Activated naive CD4-positive, alpha-beta T cell treated with anti-CD3 and anti-CD28 coated beads, Interleukin-2, amount 50 U/mL, for 72 hours (primary cell): ENCODE results near the gene NCR2. TPM values are rescaled to one million over a fixed set of nuclear protein-coding genes. Genes with fewer than 3 reads are reported as not detected.

ENCODE experiments used
- ATAC-seq, 2 donors: fragments of 150-1000 bp; cut with Tn5 transposase; 2 replicates each; pipeline ENCODE4 v1.10.0; 2021; ENCODE audit warnings: mild to moderate bottlenecking in 2 of 2, moderate library complexity in 2 of 2
- DNase-seq, 2 donors: peaks; one replicate each; pipeline ENCODE4 v3.0.0; 2021 to 2022; ENCODE audit warnings: low spot score in 2 of 2
- H3K27ac Mint-ChIP-seq, 2 donors: one replicate each; pipeline ENCODE4 v1.8.0; 2022; ENCODE audit warnings: mild to moderate bottlenecking in 2 of 2, mixed read lengths in 2 of 2
- H3K36me3 Mint-ChIP-seq, 2 donors: one replicate each; pipeline ENCODE4 v1.8.0; 2022; ENCODE audit warnings: mixed read lengths in 2 of 2
- H3K9me3 Mint-ChIP-seq, 2 donors: one replicate each; pipeline ENCODE4 v1.8.0; 2022; ENCODE audit warnings: mixed read lengths in 2 of 2
- total RNA-seq, 2 donors: library from RNA; stranded (reverse); gene quantifications; one replicate each; pipeline ENCODE4 v1.2.3, GENCODE V29; 2022

NCR2 gene
- total RNA-seq, 2 donors from 2014 or later, result not detected

DNA sequence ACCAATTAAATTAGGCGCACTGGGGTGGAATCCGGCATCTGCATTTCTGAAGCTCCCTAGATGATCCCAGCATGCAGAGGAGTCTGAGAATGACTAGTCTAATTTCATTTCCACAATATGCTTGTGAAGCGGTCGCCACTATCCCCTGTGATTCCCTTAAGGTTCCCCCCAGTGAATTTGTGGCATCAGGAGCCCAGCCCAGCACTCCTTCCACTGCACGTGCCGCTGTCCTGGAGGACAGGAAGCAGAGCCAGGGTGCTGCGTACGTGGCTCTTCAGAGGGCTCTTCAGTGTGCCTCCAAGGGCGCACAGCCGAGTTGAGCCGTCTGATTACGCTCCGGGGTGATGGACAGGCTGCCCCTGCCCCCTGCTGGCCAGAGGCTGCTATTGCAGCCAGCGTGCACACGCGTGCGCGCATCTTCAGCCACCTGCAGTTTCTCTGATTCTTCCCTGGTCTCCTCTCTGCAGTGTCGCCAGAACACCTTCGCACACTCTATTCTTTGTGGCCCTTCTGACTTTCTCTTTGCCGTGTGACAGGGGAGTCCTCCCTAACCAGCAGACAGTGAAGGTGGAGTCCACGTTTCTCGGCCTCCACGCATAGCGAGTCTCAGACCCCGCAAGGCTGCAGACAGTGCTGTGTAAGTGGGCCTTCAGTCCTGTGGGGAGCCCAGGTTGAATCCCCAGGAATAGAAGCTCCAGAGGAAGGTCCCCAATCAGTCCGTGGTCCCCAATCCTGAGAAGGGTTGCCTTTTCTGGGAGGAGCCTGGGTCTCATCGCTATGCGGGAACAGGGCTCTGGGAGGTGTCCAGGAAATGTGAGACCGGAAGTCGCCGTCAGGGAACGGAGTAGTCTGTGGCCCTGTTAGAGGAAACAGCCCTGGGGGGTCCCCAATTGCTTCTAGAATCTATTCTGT, 16.5 kb upstream of the NCR2 start:
- peak; percentile 97 for ATAC-seq
- Mint-ChIP-seq H3K27ac (peak overlapping the region; percentile 31 to 81), H3K36me3 (no peaks in the 10 kb centered on the region), H3K9me3 (no peaks in the 10 kb centered on the region)
- DNase-seq, result peak; percentile 81 to 83

GRCh38 chr6:41321183-41321582, 14.2 kb upstream of the NCR2 start:
- Mint-ChIP-seq H3K9me3 (no peaks in the 10 kb centered on the region), H3K27ac (no peak overlapping the region), H3K36me3 (no peaks in the 10 kb centered on the region)
- DNase-seq (no peak), ATAC-seq (no peak)

GRCh38 chr6:41325446-41326066, 9.9 kb upstream of the NCR2 start:
- H3K36me3 Mint-ChIP-seq, result no peaks in the 10 kb centered on the region
- no peak overlapping the region for H3K27ac Mint-ChIP-seq
- no peak for ATAC-seq
- DNase-seq, result no peak
- no peaks in the 10 kb centered on the region for H3K9me3 Mint-ChIP-seq

GRCh38 chr6:41326092-41326491, 9.3 kb upstream of the NCR2 start:
- no peaks in the 10 kb centered on the region for H3K36me3 Mint-ChIP-seq
- no peak for ATAC-seq
- no peak overlapping the region for H3K27ac Mint-ChIP-seq
- no peak for DNase-seq
- no peaks in the 10 kb centered on the region for H3K9me3 Mint-ChIP-seq

- no peaks in the 10 kb centered on the region for H3K36me3 Mint-ChIP-seq
Observed at GRCh38 chr6:41327177-41327576, 8.2 kb upstream of the NCR2 start.

GRCh38 chr6:41331401-41332150, 3.8 kb upstream of the NCR2 start:
- DNase-seq, result no peak
- no peak for ATAC-seq
- H3K36me3 Mint-ChIP-seq, result no peaks in the 10 kb centered on the region
- H3K27ac Mint-ChIP-seq, result peak overlapping the region; percentile 8 to 72
- no peaks in the 10 kb centered on the region for H3K9me3 Mint-ChIP-seq

More at GRCh38 chr6:41327177-41327576, 8.2 kb upstream of the NCR2 start:
- Mint-ChIP-seq H3K27ac (no peak overlapping the region), H3K9me3 (no peaks in the 10 kb centered on the region)
- DNase-seq, result no peak
- no peak for ATAC-seq

DNA sequence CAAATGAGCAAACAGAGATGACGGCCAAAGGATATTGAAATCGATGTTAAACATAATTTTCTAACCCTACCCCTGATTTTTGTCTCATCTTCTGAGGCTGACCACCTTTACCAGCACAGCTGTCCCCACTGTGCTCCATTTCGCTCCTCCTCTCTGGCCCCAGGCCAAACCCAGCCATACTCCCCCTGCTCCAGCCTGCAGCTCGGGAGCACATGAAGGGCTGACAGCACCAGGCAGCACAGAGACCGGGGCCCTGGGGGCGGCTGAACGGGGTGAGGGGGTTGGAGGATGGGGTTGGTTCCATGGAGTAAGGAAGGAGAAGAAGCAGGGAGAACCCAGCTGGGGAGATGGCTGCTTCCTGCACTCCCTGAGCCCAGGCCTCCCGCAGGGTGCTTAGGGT, 3.2 kb upstream of the NCR2 start:
- no peak overlapping the region for H3K27ac Mint-ChIP-seq
- no peak for ATAC-seq

DNA sequence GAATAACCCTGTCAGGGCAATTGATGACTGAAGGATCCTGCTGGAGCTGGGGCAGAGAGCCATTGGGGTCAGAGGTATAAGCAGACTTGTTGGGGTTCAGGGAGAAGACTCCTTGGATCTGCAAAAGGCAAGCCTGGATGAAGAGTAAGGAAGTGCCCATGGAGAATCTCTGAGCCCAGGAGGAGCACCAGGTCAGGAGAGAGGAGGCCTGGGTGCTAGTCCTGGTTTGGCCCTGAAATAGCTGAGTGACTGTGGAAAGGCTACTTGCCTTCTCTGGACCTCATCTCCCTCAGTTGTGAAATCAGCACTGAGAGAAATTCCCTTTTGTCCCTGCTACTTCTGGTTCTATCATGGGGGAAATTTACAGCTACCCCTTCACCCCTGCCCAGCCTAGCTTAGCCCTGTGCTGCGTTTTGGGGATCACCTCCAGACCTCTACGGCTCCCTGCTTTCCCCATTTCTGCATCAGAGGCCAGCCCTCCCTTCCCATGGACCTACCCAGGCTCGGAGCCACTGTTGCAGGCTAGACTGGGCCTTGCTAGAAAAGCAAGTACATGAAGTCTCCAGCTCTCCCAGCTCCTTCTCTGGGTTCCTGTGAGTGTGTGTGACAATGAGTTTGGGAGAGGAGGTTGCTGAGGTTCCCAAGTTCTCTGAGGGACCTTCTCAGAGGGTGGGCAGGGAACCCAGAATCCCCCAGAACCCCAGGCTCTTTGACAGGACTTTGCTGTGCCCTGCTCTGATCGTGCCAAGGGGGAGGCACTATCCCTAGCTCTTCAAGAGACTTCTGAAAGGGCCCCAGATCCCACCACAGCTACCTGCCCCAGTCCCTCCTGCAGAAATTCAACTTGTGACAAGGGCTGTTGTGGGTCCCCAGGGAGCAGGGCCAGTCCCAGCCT, 2.3 kb upstream of the NCR2 start:
- Mint-ChIP-seq H3K27ac (peak overlapping the region; percentile 72 to 92), H3K9me3 (no peaks in the 10 kb centered on the region), H3K36me3 (no peaks in the 10 kb centered on the region)
- DNase-seq, result no peak
- no peak for ATAC-seq

More for the DNA sequence above, 3.2 kb upstream of the NCR2 start:
- H3K36me3 Mint-ChIP-seq, result no peaks in the 10 kb centered on the region
- H3K9me3 Mint-ChIP-seq, result no peaks in the 10 kb centered on the region
- DNase-seq, result no peak

DNA sequence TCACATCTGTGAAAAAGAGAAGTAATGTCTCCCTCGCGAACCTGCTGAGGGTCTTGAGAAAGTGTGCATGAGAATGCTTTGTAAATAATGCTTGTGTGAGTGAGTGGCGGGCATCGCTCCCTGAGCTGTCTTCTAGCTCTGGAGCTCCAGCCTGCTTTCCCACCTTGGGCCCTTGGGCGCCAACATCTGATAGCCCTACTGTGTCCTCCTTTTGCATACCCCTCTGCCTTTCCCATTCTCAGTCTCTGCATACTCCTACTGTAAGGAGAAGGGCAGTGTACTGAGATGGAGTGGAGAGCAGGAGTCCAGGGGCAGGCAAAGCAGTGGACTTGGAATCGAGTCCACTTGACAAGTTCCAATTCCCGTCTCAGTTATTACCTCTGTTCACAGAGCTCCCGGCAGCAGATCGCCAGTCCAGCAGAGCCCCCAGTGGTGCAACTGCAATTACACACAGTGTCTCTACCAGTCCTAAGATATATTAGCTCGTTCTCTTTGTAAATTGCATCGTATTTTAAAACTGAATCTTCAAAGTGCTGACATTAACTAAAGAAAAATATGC, 847 bp upstream of the NCR2 start:
- Mint-ChIP-seq H3K27ac (peak overlapping the region; percentile 72 to 83), H3K9me3 (no peaks in the 10 kb centered on the region), H3K36me3 (no peaks in the 10 kb centered on the region)
- ATAC-seq, result no peak
- DNase-seq, result no peak

DNA sequence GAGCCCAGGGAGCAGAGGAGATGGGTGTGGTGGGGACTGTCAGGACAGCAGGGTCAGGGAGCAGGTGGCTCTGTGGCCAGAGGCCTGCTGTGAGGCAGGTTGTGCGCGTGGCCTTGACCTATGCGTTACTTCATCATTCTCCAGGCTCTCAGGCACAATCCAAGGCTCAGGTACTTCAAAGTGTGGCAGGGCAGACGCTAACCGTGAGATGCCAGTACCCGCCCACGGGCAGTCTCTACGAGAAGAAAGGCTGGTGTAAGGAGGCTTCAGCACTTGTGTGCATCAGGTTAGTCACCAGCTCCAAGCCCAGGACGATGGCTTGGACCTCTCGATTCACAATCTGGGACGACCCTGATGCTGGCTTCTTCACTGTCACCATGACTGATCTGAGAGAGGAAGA, 535 bp downstream of the NCR2 start:
- Mint-ChIP-seq H3K36me3 (no peaks in the 10 kb centered on the region), H3K9me3 (no peaks in the 10 kb centered on the region), H3K27ac (peak overlapping the region in 1 of 2 donors; percentile 14)
- no peak for ATAC-seq
- no peak for DNase-seq

DNA sequence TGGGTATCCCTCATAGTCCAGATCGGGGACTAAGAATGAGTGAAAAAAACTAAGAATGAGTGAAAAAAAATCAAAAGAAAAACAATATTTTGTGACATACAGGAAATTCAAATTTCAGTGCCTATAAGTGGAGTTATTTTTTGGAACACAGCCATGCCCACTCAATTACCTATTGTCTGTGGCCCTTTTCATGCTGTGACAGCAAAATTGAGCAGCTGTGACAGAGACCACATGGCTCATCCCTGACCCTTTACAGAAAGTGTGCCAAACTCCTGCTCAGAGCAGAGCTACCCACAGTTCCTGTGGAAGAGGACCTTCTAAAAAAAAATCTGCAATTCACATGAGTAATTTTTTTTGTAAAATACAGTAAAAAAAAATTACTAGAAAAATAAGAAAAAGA, 1.4 kb downstream of the NCR2 start:
- ATAC-seq (no peak), DNase-seq (no peak)
- Mint-ChIP-seq H3K27ac (no peak overlapping the region), H3K36me3 (no peaks in the 10 kb centered on the region), H3K9me3 (no peaks in the 10 kb centered on the region)

GRCh38 chr6:41337709-41338108, 2.3 kb downstream of the NCR2 start:
- Mint-ChIP-seq H3K27ac (no peak overlapping the region), H3K9me3 (no peaks in the 10 kb centered on the region), H3K36me3 (no peaks in the 10 kb centered on the region)
- ATAC-seq (no peak), DNase-seq (no peak)

- Mint-ChIP-seq H3K36me3 (no peaks in the 10 kb centered on the region), H3K27ac (no peak overlapping the region), H3K9me3 (no peaks in the 10 kb centered on the region)
- ATAC-seq, result no peak
- no peak for DNase-seq
Observed at GRCh38 chr6:41338659-41339058, 3.3 kb downstream of the NCR2 start.

DNA sequence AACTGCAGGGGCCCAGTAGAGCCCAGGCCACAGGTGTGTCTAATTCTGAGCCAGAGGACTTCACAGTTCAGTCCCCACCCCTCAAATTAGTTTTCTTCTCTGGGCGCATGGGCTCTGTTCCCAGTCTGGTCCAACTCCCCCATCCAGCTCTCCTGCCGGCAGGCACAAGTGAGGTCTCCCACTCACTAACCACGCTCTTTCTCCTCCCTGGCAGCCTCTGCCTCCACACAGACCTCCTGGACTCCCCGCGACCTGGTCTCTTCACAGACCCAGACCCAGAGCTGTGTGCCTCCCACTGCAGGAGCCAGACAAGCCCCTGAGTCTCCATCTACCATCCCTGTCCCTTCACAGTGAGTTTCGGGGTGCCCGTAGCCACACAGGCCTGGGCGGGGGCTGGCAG, 6.2 kb downstream of the NCR2 start:
- ATAC-seq (no peak), DNase-seq (no peak)
- peak overlapping the region in 1 of 2 donors; percentile 9 for H3K27ac Mint-ChIP-seq
- peaks cover 0 to 3% of the 10 kb centered on the region in 2 donors for H3K9me3 Mint-ChIP-seq
- H3K36me3 Mint-ChIP-seq, result no peaks in the 10 kb centered on the region

DNA sequence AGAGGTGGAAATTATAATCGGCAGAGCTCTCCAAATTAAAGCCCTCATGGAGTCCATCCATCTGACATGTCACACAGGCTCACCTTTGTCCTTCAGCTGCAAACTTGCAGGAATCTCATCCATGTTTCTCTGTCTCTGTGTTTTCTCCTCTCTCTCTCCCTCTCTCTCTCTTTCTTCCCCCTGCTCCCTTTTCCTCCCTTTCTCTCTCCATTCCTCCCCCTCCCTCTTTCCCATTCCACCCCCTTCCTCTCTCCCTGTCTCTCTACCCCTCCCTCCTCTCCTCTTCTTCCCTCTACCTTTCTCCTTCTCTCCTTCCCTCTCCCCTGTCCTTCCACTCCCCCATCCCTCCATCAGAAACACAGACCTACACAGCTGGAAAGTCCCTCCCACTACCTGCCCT, 6.8 kb downstream of the NCR2 start:
- H3K9me3 Mint-ChIP-seq, result peaks cover 0 to 4% of the 10 kb centered on the region in 2 donors
- ATAC-seq (no peak), DNase-seq (no peak)
- H3K36me3 Mint-ChIP-seq, result no peaks in the 10 kb centered on the region
- peak overlapping the region in 1 of 2 donors; percentile 9 for H3K27ac Mint-ChIP-seq

GRCh38 chr6:41343641-41344187, 8.3 kb downstream of the NCR2 start:
- DNase-seq (no peak), ATAC-seq (no peak)

More at GRCh38 chr6:41343641-41344187, 8.3 kb downstream of the NCR2 start:
- Mint-ChIP-seq H3K27ac (peak overlapping the region in 1 of 2 donors; percentile 78), H3K36me3 (peaks cover 0 to 8% of the 10 kb centered on the region in 2 donors), H3K9me3 (peaks cover 0 to 12% of the 10 kb centered on the region in 2 donors)
